GM23338 (cell line): Measurements from ENCODE around the gene CD7. TPM values are rescaled to one million over a fixed set of nuclear protein-coding genes. Genes with fewer than 3 reads are reported as not detected.

Experiments used
- ATAC-seq: fragments of 200-7000 bp; cut with Tn5 transposase; 3 replicates; pipeline ENCODE4 v1.9.1; 2020
- DNase-seq: peaks from one replicate; pipeline ENCODE4 v3.0.0-alpha.2; 2015; ENCODE audit warnings: low spot score
- H2AFZ ChIP-seq: fragments of 200-600 bp; sonication (generic); 2 replicates; pipeline ENCODE4 v1.8.0; 2016; ENCODE audit warnings: antibody characterized with exemption, mild to moderate bottlenecking, moderate library complexity
- H3F3A ChIP-seq: fragments of 200-600 bp; sonication (generic); replicated peaks from 2 replicates; pipeline ENCODE4 v1.8.0; 2017; ENCODE audit warnings: antibody characterized with exemption, mixed run types, low read depth
- H3K27ac ChIP-seq: fragments of 200-600 bp; sonication (generic); 2 replicates; pipeline ENCODE4 v1.6.1; 2016; ENCODE audit warnings: low read depth
- H3K27me3 ChIP-seq: fragments of 200-600 bp; sonication (generic); 2 replicates; pipeline ENCODE4 v1.8.0; 2016; ENCODE audit warnings: mild to moderate bottlenecking, mixed run types, moderate library complexity; ENCODE audit not compliant: insufficient read depth
- H3K36me3 ChIP-seq: fragments of 200-600 bp; sonication (generic); 2 replicates; pipeline ENCODE4 v1.8.0; 2016; ENCODE audit warnings: mild to moderate bottlenecking; ENCODE audit not compliant: insufficient read depth
- H3K4me1 ChIP-seq: fragments of 200-600 bp; sonication (generic); 2 replicates; pipeline ENCODE4 v1.8.0; 2016; ENCODE audit warnings: mild to moderate bottlenecking, moderate library complexity; ENCODE audit not compliant: insufficient read depth
- H3K4me2 ChIP-seq: fragments of 200-600 bp; sonication (generic); 2 replicates; pipeline ENCODE4 v1.7.1; 2017; ENCODE audit warnings: mixed run types
- H3K4me3 ChIP-seq: fragments of 200-600 bp; sonication (generic); 2 replicates; pipeline ENCODE4 v1.6.1; 2016; ENCODE audit warnings: mixed run types
- H3K79me2 ChIP-seq: fragments of 200-600 bp; sonication (generic); replicated peaks from 2 replicates; pipeline ENCODE4 v1.8.0; 2017; ENCODE audit warnings: mild to moderate bottlenecking; ENCODE audit not compliant: insufficient read depth
- H3K9me2 ChIP-seq: fragments of 200-600 bp; sonication (generic); 2 replicates; pipeline ENCODE4 v1.8.0; 2017; ENCODE audit not compliant: insufficient read depth
- H4K20me1 ChIP-seq: fragments of 200-600 bp; sonication (generic); replicated peaks from 2 replicates; pipeline ENCODE4 v1.8.0; 2017; ENCODE audit warnings: mild to moderate bottlenecking; ENCODE audit not compliant: insufficient read depth
- H3K27ac Mint-ChIP-seq: 2 replicates; pipeline ENCODE4 v1.8.0; 2020; ENCODE audit warnings: inconsistent platforms, mild to moderate bottlenecking, moderate library complexity, mixed read lengths
- H3K27me3 Mint-ChIP-seq: 3 replicates; pipeline ENCODE4 v1.8.0; 2022; ENCODE audit warnings: low read depth, mild to moderate bottlenecking, moderate library complexity, mixed read lengths, inconsistent platforms; ENCODE audit not compliant: insufficient read depth, poor library complexity
- H3K36me3 Mint-ChIP-seq: 3 replicates; pipeline ENCODE4 v1.8.0; 2021; ENCODE audit warnings: low read depth, mild to moderate bottlenecking, inconsistent platforms, moderate library complexity, mixed read lengths
- H3K4me1 Mint-ChIP-seq: 3 replicates; pipeline ENCODE4 v1.8.0; 2020; ENCODE audit warnings: mild to moderate bottlenecking, inconsistent platforms, mixed read lengths
- H3K4me3 Mint-ChIP-seq: 3 replicates; pipeline ENCODE4 v1.8.0; 2021; ENCODE audit warnings: moderate library complexity, mild to moderate bottlenecking, inconsistent platforms, mixed read lengths
- H3K9me3 Mint-ChIP-seq: 3 replicates; pipeline ENCODE4 v1.8.0; 2020; ENCODE audit warnings: moderate library complexity, mild to moderate bottlenecking, inconsistent platforms, mixed read lengths
- CREB1 ChIP-seq: fragments of 250-450 bp; sonication (Bioruptor Pico); IDR thresholded peaks from 2 replicates; pipeline ENCODE4 v1.5.0; 2020; ENCODE audit warnings: low read depth, mild to moderate bottlenecking, moderate library complexity
- EZH2 ChIP-seq: fragments of 200-600 bp; sonication (generic); IDR thresholded peaks from one replicate; pipeline ENCODE4 v1.8.0; 2017; ENCODE audit warnings: antibody characterized with exemption, mild to moderate bottlenecking, low read depth; ENCODE audit not compliant: unreplicated experiment
- EZH2phosphoT487 ChIP-seq: fragments of 200-600 bp; sonication (generic); IDR thresholded peaks from one replicate; pipeline ENCODE4 v1.8.1; 2018; ENCODE audit warnings: antibody characterized with exemption; ENCODE audit not compliant: unreplicated experiment
- JUNB ChIP-seq: IDR thresholded peaks from one replicate; pipeline ENCODE4 v1.6.1; 2016; ENCODE audit warnings: antibody characterized with exemption; ENCODE audit not compliant: unreplicated experiment
- NANOG ChIP-seq: IDR thresholded peaks from 2 replicates; pipeline ENCODE4 v1.6.1; 2016; ENCODE audit warnings: antibody characterized with exemption, borderline replicate concordance
- POLR2AphosphoS5 ChIP-seq: IDR thresholded peaks from 2 replicates; pipeline ENCODE4 v1.6.1; 2016; ENCODE audit warnings: antibody characterized with exemption, low read depth
- STAT1 ChIP-seq: IDR thresholded peaks from one replicate; pipeline ENCODE4 v1.6.1; 2016; ENCODE audit warnings: antibody characterized with exemption; ENCODE audit not compliant: unreplicated experiment
- ZNF114 ChIP-seq: fragments of 250-450 bp; sonication (Bioruptor Pico); IDR thresholded peaks from 2 replicates; pipeline ENCODE4 v1.5.0; 2020; ENCODE audit warnings: mild to moderate bottlenecking, moderate library complexity
- ZNF331 ChIP-seq: fragments of 250-450 bp; sonication (Bioruptor Pico); IDR thresholded peaks from 2 replicates; pipeline ENCODE4 v1.5.0; 2020; ENCODE audit warnings: low read depth, mild to moderate bottlenecking, moderate library complexity
- polyA plus RNA-seq: library from polyadenylated mRNA; unstranded; fragments of >200 nt; fragmentation: Nextera tagmentation; extraction: Ambion mirVana; gene quantifications from 2 replicates; pipeline ENCODE4 v1.2.1, GENCODE V29; 2016
- total RNA-seq: library from RNA; depleted of rRNA; stranded (reverse); fragments of >200 nt; shearing (Covaris generic); gene quantifications from 2 replicates; pipeline ENCODE4 v1.2.3, GENCODE V29; 2014
- TF ChIP-seq, protein P1 (sequence below): IDR thresholded peaks from one replicate; pipeline ENCODE4 v1.6.1; 2018; ENCODE audit warnings: antibody characterized with exemption; ENCODE audit not compliant: unreplicated experiment
- TF ChIP-seq, protein P2 (sequence below): fragments of 250-450 bp; sonication (Bioruptor Pico); IDR thresholded peaks from 2 replicates; pipeline ENCODE4 v1.5.0; 2020; ENCODE audit warnings: mild to moderate bottlenecking, moderate library complexity
- TF ChIP-seq, protein P3 (sequence below), 2 experiments: fragments of 200-600 bp in 1 of 2; sonication (generic) in 1 of 2; conservative IDR thresholded peaks; 2 replicates each; pipeline versions ENCODE4 v1.5.1 to v1.6.1; 2016 to 2017; ENCODE audit warnings: antibody characterized with exemption in 2 of 2, low read depth in 2 of 2, mild to moderate bottlenecking in 2 of 2, moderate library complexity in 1 of 2
- TF ChIP-seq, protein P4 (sequence below): IDR thresholded peaks from 2 replicates; pipeline ENCODE4 v1.6.1; 2016; ENCODE audit warnings: antibody characterized with exemption

CD7 gene
- total and polyA plus RNA-seq, 2 experiments from 2014 or later, result 0.42 to 0.44 TPM

DNA sequence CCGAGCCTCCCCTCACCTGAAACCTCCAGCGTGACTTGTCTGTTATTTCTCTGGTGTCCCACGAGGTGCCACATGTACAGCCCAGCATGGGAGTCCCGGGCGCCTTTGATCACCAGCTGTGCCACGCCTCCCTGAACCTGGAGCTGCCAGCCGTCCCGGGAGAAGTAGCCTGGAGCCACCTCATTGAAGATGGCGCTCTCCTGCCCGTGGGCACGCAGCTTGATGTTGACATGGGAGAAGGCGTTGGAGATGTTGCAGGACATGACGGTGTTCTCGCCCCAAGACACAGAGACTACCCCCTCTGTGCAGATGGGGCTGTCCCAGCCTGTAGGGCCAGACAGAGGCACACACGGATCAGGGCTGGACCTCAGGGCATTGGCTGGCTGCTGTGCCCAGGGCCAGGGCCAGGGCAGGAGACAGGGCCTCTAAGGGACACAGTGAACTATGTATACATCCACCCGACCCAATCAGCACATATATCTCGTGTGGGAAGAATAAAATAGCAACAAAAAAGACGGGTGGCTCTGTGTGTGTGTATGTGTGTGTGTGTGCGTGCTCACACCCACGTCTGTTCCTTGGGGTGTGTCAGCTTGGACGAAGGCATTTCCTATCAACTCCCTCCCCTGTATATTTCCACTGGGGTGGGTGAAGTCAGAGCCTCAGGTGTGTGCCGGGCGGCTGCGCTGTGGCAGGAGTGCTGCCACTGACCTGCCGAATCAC, 7.3 kb upstream of the CD7 start:
- Mint-ChIP-seq H3K36me3 (no peaks in the 10 kb centered on the region), H3K27me3 (peaks cover 11% of the 10 kb centered on the region), H3K9me3 (no peaks in the 10 kb centered on the region), H3K4me3 (no peak overlapping the region), H3K27ac (no peak overlapping the region), H3K4me1 (peaks cover 16% of the 10 kb centered on the region)
- ATAC-seq, result no peak
- H3K4me3 ChIP-seq, result no peak overlapping the region
- TF ChIP-seq, protein P1, sequence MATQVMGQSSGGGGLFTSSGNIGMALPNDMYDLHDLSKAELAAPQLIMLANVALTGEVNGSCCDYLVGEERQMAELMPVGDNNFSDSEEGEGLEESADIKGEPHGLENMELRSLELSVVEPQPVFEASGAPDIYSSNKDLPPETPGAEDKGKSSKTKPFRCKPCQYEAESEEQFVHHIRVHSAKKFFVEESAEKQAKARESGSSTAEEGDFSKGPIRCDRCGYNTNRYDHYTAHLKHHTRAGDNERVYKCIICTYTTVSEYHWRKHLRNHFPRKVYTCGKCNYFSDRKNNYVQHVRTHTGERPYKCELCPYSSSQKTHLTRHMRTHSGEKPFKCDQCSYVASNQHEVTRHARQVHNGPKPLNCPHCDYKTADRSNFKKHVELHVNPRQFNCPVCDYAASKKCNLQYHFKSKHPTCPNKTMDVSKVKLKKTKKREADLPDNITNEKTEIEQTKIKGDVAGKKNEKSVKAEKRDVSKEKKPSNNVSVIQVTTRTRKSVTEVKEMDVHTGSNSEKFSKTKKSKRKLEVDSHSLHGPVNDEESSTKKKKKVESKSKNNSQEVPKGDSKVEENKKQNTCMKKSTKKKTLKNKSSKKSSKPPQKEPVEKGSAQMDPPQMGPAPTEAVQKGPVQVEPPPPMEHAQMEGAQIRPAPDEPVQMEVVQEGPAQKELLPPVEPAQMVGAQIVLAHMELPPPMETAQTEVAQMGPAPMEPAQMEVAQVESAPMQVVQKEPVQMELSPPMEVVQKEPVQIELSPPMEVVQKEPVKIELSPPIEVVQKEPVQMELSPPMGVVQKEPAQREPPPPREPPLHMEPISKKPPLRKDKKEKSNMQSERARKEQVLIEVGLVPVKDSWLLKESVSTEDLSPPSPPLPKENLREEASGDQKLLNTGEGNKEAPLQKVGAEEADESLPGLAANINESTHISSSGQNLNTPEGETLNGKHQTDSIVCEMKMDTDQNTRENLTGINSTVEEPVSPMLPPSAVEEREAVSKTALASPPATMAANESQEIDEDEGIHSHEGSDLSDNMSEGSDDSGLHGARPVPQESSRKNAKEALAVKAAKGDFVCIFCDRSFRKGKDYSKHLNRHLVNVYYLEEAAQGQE, result no peak
- TF ChIP-seq, protein P2, sequence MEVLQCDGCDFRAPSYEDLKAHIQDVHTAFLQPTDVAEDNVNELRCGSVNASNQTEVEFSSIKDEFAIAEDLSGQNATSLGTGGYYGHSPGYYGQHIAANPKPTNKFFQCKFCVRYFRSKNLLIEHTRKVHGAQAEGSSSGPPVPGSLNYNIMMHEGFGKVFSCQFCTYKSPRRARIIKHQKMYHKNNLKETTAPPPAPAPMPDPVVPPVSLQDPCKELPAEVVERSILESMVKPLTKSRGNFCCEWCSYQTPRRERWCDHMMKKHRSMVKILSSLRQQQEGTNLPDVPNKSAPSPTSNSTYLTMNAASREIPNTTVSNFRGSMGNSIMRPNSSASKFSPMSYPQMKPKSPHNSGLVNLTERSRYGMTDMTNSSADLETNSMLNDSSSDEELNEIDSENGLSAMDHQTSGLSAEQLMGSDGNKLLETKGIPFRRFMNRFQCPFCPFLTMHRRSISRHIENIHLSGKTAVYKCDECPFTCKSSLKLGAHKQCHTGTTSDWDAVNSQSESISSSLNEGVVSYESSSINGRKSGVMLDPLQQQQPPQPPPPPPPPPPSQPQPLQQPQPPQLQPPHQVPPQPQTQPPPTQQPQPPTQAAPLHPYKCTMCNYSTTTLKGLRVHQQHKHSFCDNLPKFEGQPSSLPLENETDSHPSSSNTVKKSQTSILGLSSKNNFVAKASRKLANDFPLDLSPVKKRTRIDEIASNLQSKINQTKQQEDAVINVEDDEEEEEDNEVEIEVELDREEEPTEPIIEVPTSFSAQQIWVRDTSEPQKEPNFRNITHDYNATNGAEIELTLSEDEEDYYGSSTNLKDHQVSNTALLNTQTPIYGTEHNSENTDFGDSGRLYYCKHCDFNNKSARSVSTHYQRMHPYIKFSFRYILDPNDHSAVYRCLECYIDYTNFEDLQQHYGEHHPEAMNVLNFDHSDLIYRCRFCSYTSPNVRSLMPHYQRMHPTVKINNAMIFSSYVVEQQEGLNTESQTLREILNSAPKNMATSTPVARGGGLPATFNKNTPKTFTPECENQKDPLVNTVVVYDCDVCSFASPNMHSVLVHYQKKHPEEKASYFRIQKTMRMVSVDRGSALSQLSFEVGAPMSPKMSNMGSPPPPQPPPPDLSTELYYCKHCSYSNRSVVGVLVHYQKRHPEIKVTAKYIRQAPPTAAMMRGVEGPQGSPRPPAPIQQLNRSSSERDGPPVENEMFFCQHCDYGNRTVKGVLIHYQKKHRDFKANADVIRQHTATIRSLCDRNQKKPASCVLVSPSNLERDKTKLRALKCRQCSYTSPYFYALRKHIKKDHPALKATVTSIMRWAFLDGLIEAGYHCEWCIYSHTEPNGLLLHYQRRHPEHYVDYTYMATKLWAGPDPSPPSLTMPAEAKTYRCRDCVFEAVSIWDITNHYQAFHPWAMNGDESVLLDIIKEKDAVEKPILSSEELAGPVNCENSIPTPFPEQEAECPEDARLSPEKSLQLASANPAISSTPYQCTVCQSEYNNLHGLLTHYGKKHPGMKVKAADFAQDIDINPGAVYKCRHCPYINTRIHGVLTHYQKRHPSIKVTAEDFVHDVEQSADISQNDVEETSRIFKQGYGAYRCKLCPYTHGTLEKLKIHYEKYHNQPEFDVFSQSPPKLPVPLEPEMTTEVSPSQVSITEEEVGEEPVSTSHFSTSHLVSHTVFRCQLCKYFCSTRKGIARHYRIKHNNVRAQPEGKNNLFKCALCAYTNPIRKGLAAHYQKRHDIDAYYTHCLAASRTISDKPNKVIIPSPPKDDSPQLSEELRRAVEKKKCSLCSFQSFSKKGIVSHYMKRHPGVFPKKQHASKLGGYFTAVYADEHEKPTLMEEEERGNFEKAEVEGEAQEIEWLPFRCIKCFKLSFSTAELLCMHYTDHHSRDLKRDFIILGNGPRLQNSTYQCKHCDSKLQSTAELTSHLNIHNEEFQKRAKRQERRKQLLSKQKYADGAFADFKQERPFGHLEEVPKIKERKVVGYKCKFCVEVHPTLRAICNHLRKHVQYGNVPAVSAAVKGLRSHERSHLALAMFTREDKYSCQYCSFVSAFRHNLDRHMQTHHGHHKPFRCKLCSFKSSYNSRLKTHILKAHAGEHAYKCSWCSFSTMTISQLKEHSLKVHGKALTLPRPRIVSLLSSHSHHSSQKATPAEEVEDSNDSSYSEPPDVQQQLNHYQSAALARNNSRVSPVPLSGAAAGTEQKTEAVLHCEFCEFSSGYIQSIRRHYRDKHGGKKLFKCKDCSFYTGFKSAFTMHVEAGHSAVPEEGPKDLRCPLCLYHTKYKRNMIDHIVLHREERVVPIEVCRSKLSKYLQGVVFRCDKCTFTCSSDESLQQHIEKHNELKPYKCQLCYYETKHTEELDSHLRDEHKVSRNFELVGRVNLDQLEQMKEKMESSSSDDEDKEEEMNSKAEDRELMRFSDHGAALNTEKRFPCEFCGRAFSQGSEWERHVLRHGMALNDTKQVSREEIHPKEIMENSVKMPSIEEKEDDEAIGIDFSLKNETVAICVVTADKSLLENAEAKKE (CRISPR knock-in tag), result no peak
- no peak for TF ChIP-seq EZH2
- TF ChIP-seq, protein P3, sequence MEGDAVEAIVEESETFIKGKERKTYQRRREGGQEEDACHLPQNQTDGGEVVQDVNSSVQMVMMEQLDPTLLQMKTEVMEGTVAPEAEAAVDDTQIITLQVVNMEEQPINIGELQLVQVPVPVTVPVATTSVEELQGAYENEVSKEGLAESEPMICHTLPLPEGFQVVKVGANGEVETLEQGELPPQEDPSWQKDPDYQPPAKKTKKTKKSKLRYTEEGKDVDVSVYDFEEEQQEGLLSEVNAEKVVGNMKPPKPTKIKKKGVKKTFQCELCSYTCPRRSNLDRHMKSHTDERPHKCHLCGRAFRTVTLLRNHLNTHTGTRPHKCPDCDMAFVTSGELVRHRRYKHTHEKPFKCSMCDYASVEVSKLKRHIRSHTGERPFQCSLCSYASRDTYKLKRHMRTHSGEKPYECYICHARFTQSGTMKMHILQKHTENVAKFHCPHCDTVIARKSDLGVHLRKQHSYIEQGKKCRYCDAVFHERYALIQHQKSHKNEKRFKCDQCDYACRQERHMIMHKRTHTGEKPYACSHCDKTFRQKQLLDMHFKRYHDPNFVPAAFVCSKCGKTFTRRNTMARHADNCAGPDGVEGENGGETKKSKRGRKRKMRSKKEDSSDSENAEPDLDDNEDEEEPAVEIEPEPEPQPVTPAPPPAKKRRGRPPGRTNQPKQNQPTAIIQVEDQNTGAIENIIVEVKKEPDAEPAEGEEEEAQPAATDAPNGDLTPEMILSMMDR (conservative IDR thresholded peaks at IDR 0.05; ENCODE audit: low read depth in 2 of 2), result no peak
- no peak for TF ChIP-seq STAT1
- TF ChIP-seq NANOG, result no peak
- TF ChIP-seq CREB1 (CRISPR knock-in tag), result no peak
- TF ChIP-seq, protein P4, sequence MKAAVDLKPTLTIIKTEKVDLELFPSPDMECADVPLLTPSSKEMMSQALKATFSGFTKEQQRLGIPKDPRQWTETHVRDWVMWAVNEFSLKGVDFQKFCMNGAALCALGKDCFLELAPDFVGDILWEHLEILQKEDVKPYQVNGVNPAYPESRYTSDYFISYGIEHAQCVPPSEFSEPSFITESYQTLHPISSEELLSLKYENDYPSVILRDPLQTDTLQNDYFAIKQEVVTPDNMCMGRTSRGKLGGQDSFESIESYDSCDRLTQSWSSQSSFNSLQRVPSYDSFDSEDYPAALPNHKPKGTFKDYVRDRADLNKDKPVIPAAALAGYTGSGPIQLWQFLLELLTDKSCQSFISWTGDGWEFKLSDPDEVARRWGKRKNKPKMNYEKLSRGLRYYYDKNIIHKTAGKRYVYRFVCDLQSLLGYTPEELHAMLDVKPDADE, result no peak
- no peak for TF ChIP-seq ZNF331 (CRISPR knock-in tag)
- no peak for TF ChIP-seq POLR2AphosphoS5
- no peak for TF ChIP-seq ZNF114 (CRISPR knock-in tag)
- no peak for TF ChIP-seq EZH2phosphoT487
- TF ChIP-seq JUNB, result no peak
- H3K4me1 ChIP-seq, result no peaks in the 10 kb centered on the region
- H3K4me2 ChIP-seq, result no peak overlapping the region
- H3K36me3 ChIP-seq, result no peaks in the 10 kb centered on the region
- no peaks in the 10 kb centered on the region for H3K27me3 ChIP-seq
- no peak for DNase-seq
- H4K20me1 ChIP-seq, result no peaks in the 10 kb centered on the region
- no peak overlapping the region for H2AFZ ChIP-seq
- peaks cover under 1% of the 10 kb centered on the region; the same call in 1 of the 2 replicates for H3F3A ChIP-seq
- no peak overlapping the region for H3K27ac ChIP-seq
- H3K9me2 ChIP-seq, result no peaks in the 10 kb centered on the region
- no peaks in the 10 kb centered on the region for H3K79me2 ChIP-seq
